Hematopoietic multipotent progenitor cell treated with erythropoietin and hydrocortisone succinate and interleukin-3 and kit ligand, for 6 days (in vitro differentiated cells): ENCODE data around the gene PFN1.
"Not testable (repeated sequence)": the region's sequence is repeated elsewhere in the genome, so short reads cannot be mapped to it uniquely, and the experiment has no call there.

Experiments used
- DNase-seq: peaks from one replicate; pipeline ENCODE4 v3.0.0-alpha.2; 2015

The PFN1 gene

GRCh38 chr17:4945176-4945943 lies 3.0 kb downstream of the PFN1 start:
- peak; percentile 92 for DNase-seq

- no peak for DNase-seq
Observed at GRCh38 chr17:4944554-4945175, 3.7 kb downstream of the PFN1 start.

- peak; percentile 89 for DNase-seq
Observed at GRCh38 chr17:4944163-4944553, 4.2 kb downstream of the PFN1 start.

- DNase-seq, result no peak
Observed at GRCh38 chr17:4942760-4943508, 5.4 kb downstream of the PFN1 start.

- peak; percentile 38 for DNase-seq
Observed at GRCh38 chr17:4941319-4941610, 7.1 kb downstream of the PFN1 start.

DNA sequence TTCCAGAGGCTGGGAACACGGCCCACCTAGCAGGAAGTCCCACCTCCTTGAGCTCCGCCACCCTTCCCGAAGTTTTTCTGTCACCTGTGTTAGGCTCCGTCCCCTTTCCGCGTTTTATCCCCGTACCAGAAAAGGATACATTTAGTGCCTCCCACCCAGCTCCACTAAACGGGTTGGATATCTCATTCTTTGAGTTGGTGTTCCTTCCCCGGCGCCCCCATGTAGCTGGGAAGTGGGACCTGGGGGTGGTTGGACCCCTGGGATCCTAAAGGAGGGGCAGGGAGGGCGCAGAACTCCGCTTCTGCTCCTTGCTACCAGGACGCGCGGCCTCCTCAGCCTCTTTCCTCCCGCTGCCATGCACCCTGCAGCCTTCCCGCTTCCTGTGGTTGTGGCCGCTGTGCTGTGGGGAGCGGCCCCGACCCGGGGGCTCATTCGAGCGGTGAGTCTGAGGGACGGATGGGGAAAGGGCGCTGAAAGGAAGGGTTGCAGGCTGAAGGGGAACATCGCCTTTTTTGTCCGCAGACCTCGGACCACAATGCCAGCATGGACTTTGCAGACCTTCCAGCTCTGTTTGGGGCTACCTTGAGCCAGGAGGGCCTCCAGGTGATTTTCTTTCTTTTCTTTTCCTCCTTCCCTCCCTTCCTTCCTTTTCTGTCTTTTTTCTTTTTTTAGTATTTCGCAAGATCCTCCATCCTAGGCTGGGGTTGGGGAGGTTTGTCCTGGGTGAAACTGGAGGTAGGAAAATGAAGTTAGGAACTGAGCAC lies 7.6 kb downstream of the PFN1 start:
- peak; percentile 49 for DNase-seq

DNA sequence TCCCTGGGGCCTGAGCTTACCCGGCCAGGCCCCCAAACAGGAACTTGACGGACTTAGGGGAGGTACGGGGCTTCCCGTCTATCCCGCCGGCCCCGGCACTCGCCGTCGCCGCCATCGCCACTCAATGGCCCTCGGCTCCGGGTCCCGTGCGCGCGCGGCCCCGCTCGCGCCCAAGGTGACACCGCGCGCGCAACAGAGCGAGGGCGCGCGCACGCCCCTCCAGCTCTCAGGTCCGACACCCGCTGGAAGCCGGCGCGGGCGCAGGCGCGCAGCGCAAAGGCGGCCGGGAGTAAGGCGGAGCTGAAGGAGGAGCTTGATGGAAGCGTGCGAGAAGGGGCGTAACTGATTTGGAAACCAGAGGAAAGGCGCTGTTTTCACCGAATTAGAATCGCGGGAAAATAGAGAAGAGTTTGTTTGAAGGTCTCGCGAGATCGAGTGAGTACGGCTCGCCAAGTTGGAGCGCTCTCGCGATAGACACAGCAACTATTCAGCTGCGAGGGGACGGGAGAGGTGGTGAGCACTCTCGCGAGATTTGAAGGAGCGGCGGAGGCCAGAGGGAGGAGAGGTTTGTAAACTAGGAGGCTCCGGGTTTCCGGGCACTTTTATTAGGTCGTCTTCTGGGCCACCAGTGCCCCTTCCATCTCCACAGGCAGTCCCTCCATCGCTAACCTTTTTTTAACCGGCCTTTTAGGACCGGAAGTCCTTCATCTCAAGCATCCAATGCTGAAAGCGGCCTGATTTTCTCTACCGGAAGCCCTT lies 8.4 kb downstream of the PFN1 start, which contains the start of the genes RNF167 and SLC25A11:
RNF167 (plus strand) TSS at position 473 of the 759 bp plus-strand sequence. CDS start 642 bp downstream, outside the sequence.
SLC25A11 (minus strand) TSS at position 251 of the 759 bp plus-strand sequence; CDS start at position 115, 136 bp downstream.
- peak; percentile 100 for DNase-seq

- no peak for DNase-seq
Observed at GRCh38 chr17:4939546-4939795, 8.9 kb downstream of the PFN1 start.

GRCh38 chr17:4938688-4939545 lies 9.4 kb downstream of the PFN1 start:
- peak; percentile 57 for DNase-seq

GRCh38 chr17:4938069-4938491 lies 10.2 kb downstream of the PFN1 start:
- no peak for DNase-seq

DNA sequence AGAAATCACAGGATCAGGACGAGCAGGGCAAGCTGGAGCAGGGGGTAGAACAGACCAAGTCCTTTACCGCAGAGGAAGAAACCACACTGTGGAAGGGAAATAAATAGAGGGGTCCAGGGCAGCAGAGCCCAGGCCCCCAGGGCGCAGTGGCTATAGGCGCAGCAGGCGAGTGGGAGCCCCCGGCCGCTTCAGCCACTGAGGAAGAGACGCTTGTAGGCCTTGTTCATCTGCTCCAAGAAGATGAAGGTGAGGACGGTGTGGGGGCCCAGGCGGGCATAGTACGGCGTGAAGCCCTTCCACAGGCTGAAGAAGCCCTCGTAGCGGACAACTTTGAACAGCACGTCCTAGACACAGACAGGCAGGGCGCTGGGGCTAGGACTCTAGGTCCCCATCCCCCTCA lies 10.8 kb downstream of the PFN1 start:
- no peak for DNase-seq

- DNase-seq, result no peak
Observed at GRCh38 chr17:4936436-4936835, 11.9 kb downstream of the PFN1 start.

- DNase-seq, result no peak
Observed at GRCh38 chr17:4935650-4936049, 12.7 kb downstream of the PFN1 start.

GRCh38 chr17:4934173-4934979 lies 14.0 kb downstream of the PFN1 start:
- peak; percentile 75 for DNase-seq

- no peak for DNase-seq
Observed at GRCh38 chr17:4933646-4934045, 14.7 kb downstream of the PFN1 start.

- DNase-seq, result no peak
Observed at GRCh38 chr17:4932756-4933155, 15.6 kb downstream of the PFN1 start.

- DNase-seq, result no peak
Observed at GRCh38 chr17:4931963-4932362, 16.4 kb downstream of the PFN1 start, which contains the start of gene GP1BA. TSS of gene GP1BA (plus strand) at chr17:4932277. CDS start at chr17:4932605, 328 bp downstream.

GRCh38 chr17:4928881-4929280 lies 19.4 kb downstream of the PFN1 start:
- DNase-seq, result no peak

GRCh38 chr17:4926577-4927335 lies 21.6 kb downstream of the PFN1 start:
- DNase-seq, result not testable (repeated sequence)

- no peak for DNase-seq
Observed at GRCh38 chr17:4921320-4921719, 27.0 kb downstream of the PFN1 start.
